CD14-positive monocyte (primary cell): Measurements from ENCODE around the gene PROM2. TPM values are rescaled to one million over a fixed set of nuclear protein-coding genes. Genes with fewer than 3 reads are reported as not detected.

Source experiments
- DNase-seq, 3 donors: peaks; one replicate each; pipeline ENCODE4 v3.0.0-alpha.2; 2011 to 2022
- H2AFZ ChIP-seq: 2 replicates; pipeline ENCODE4 v1.6.0; 2012; ENCODE audit warnings: mild to moderate bottlenecking, low read depth, low read length, inconsistent platforms; ENCODE audit not compliant: insufficient read depth, poor library complexity, severe bottlenecking
- H3K27ac ChIP-seq, 2 donors: 1 replicate in 1 of 2; 2 replicates in 1 of 2; pipeline ENCODE4 v1.5.1; 2012 to 2013; ENCODE audit warnings: low read length in 2 of 2, control low read depth in 1 of 2, inconsistent platforms in 1 of 2, low read depth in 1 of 2, mild to moderate bottlenecking in 1 of 2
- H3K27me3 ChIP-seq, 2 donors: one replicate each; pipeline versions ENCODE4 v1.6.0 to v1.6.1; 2011 to 2013; ENCODE audit warnings: low read length in 2 of 2; ENCODE audit not compliant: control insufficient read depth in 2 of 2, insufficient read depth in 2 of 2
- H3K36me3 ChIP-seq, 2 donors: replicated peaks in 1 of 2; 1 replicate in 1 of 2; 2 replicates in 1 of 2; pipeline versions ENCODE4 v1.5.1 to v1.6.1; 2012 to 2013; ENCODE audit warnings: low read length in 2 of 2, control low read depth in 1 of 2, inconsistent platforms in 1 of 2, mild to moderate bottlenecking in 1 of 2; ENCODE audit not compliant: insufficient read depth in 2 of 2, control insufficient read depth in 1 of 2
- H3K4me1 ChIP-seq, 2 donors: 1 replicate in 1 of 2; 2 replicates in 1 of 2; pipeline versions ENCODE4 v1.5.1 to v1.6.1; 2012 to 2013; ENCODE audit warnings: low read length in 2 of 2, control low read depth in 1 of 2, inconsistent platforms in 1 of 2, mild to moderate bottlenecking in 1 of 2, moderate library complexity in 1 of 2; ENCODE audit not compliant: insufficient read depth in 2 of 2, control insufficient read depth in 1 of 2
- H3K4me2 ChIP-seq: replicated peaks from 2 replicates; pipeline ENCODE3; 2012; ENCODE audit warnings: low read length, moderate library complexity, mild to moderate bottlenecking; ENCODE audit not compliant: poor library complexity, severe bottlenecking; ENCODE audit errors: extremely low read depth
- H3K4me3 ChIP-seq, 3 experiments: fragments of 200-600 bp in 1 of 3; sonication (generic) in 1 of 3; replicated peaks in 1 of 3; 1 replicate in 2 of 3; 2 replicates in 1 of 3; pipeline ENCODE4 v1.5.1; 2011 to 2013; ENCODE audit warnings: low read length in 3 of 3, mild to moderate bottlenecking in 3 of 3, control low read depth in 2 of 3, low read depth in 2 of 3, inconsistent platforms in 1 of 3, moderate library complexity in 1 of 3
- H3K79me2 ChIP-seq: 2 replicates; pipeline ENCODE4 v1.6.0; 2012; ENCODE audit warnings: mild to moderate bottlenecking, control low read depth, inconsistent platforms, low read length, moderate library complexity; ENCODE audit not compliant: insufficient read depth
- H3K9ac ChIP-seq: 2 replicates; pipeline ENCODE4 v1.6.0; 2017; ENCODE audit warnings: low read length, mild to moderate bottlenecking; ENCODE audit not compliant: insufficient read depth, poor library complexity, severe bottlenecking
- H3K9me3 ChIP-seq, 2 donors: replicated peaks in 1 of 2; 1 replicate in 1 of 2; 2 replicates in 1 of 2; pipeline versions ENCODE4 v1.5.1 to v1.6.1; 2012 to 2013; ENCODE audit warnings: low read length in 2 of 2, control low read depth in 1 of 2; ENCODE audit not compliant: control insufficient read depth in 1 of 2, insufficient read depth in 1 of 2
- H4K20me1 ChIP-seq: 2 replicates; pipeline ENCODE4 v1.6.0; 2012; ENCODE audit warnings: mild to moderate bottlenecking, low read length, control low read depth, moderate library complexity; ENCODE audit not compliant: insufficient read depth
- H3K27ac Mint-ChIP-seq, 7 donors: one replicate each; pipeline ENCODE4 v1.8.0; 2020; ENCODE audit warnings: mild to moderate bottlenecking in 7 of 7, mixed read lengths in 7 of 7, moderate library complexity in 6 of 7, inconsistent platforms in 2 of 7
- H3K27me3 Mint-ChIP-seq, 3 donors: one replicate each; pipeline ENCODE4 v1.8.0; 2021 to 2022; ENCODE audit warnings: low read depth in 3 of 3, mild to moderate bottlenecking in 3 of 3, mixed read lengths in 3 of 3, moderate library complexity in 3 of 3, inconsistent platforms in 1 of 3
- H3K36me3 Mint-ChIP-seq, 2 donors: one replicate each; pipeline ENCODE4 v1.8.0; 2020; ENCODE audit warnings: mixed read lengths in 2 of 2, inconsistent platforms in 1 of 2, mild to moderate bottlenecking in 1 of 2
- H3K4me1 Mint-ChIP-seq: one replicate; pipeline ENCODE4 v1.8.0; 2020; ENCODE audit warnings: mild to moderate bottlenecking, mixed read lengths
- H3K4me3 Mint-ChIP-seq, 2 donors: one replicate each; pipeline ENCODE4 v1.8.0; 2020; ENCODE audit warnings: mild to moderate bottlenecking in 2 of 2, mixed read lengths in 2 of 2, moderate library complexity in 1 of 2
- H3K9me3 Mint-ChIP-seq, 7 donors: one replicate each; pipeline ENCODE4 v1.8.0; 2020 to 2022; ENCODE audit warnings: mixed read lengths in 7 of 7, mild to moderate bottlenecking in 6 of 7, moderate library complexity in 6 of 7, inconsistent platforms in 2 of 7
- WGBS: methylation state at CpG from one replicate; pipeline ENCODE4 v1.1.5; 2013; ENCODE audit warnings: missing lambda C conversion rate; ENCODE audit not compliant: insufficient coverage; 5-methylcytosine and 5-hydroxymethylcytosine counted together
- intact Hi-C, 2 donors: fragments of 100-400 bp; cut with micrococcal nuclease; formaldehyde crosslinking; loops; one replicate each; pipeline versions ENCODE4 v1.15.0 to v1.15.1; 2023
- polyA plus RNA-seq, 3 donors: library from polyadenylated mRNA; depleted of rRNA in 1 of 3; unstranded in 2 of 3; stranded (reverse) in 1 of 3; fragments of 300-500 nt in 2 of 3; fragments of >200 nt in 1 of 3; fragmentation: Illumina TruSeq in 2 of 3; gene quantifications; 1 replicate in 2 of 3; 2 replicates in 1 of 3; pipeline ENCODE4 v1.2.3, GENCODE V29; 2012 to 2021
- TF ChIP-seq, protein P1 (sequence below): fragments of 200-600 bp; IDR thresholded peaks from one replicate; pipeline ENCODE4 v1.8.0; 2022; ENCODE audit warnings: antibody characterized with exemption, mild to moderate bottlenecking

Gene PROM2
- polyA plus RNA-seq, 3 donors, result 0.41 TPM; not detected in 2

DNA sequence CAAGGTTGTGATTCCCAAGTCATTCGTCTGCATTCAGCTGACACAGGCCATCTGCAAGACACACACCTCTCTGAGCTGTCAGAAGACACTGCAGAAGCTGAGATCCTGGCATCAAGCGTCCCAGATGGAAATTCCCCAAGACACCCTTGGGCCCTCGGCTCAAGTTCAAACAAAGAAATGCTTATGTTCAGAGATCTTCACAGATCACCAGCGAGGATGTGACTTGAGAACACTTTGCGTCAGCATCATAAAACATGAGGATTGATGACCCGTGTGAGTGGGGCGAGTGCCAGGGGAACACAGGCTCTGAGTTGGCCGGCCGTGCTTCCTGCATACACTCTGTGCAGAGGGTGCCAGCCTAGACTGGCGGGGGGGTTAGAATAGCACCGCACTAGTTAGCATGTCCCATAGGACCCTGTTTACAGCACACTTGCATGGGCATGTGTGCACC lies 59.7 kb downstream of the PROM2 start:
- Histone ChIP-seq H3K27me3 (no peaks in the 10 kb centered on the region), H3K36me3 (no peaks in the 10 kb centered on the region), H2AFZ (no peak overlapping the region), H3K4me2 (no peak overlapping the region), H4K20me1 (no peaks in the 10 kb centered on the region), H3K79me2 (no peaks in the 10 kb centered on the region), H3K4me1 (no peaks in the 10 kb centered on the region), H3K9ac (no peak overlapping the region), H3K27ac (no peak overlapping the region), H3K4me3 (no peak overlapping the region), H3K9me3 (no peaks in the 10 kb centered on the region)
- Mint-ChIP-seq H3K27ac (no peak overlapping the region), H3K36me3 (no peaks in the 10 kb centered on the region), H3K4me1 (no peaks in the 10 kb centered on the region), H3K9me3 (peaks cover 0 to 5% (median 0%) of the 10 kb centered on the region in 7 donors), H3K4me3 (no peak overlapping the region), H3K27me3 (peaks cover 1 to 9% (median 1%) of the 10 kb centered on the region in 3 donors)
- no peak for DNase-seq
- TF ChIP-seq, protein P1, sequence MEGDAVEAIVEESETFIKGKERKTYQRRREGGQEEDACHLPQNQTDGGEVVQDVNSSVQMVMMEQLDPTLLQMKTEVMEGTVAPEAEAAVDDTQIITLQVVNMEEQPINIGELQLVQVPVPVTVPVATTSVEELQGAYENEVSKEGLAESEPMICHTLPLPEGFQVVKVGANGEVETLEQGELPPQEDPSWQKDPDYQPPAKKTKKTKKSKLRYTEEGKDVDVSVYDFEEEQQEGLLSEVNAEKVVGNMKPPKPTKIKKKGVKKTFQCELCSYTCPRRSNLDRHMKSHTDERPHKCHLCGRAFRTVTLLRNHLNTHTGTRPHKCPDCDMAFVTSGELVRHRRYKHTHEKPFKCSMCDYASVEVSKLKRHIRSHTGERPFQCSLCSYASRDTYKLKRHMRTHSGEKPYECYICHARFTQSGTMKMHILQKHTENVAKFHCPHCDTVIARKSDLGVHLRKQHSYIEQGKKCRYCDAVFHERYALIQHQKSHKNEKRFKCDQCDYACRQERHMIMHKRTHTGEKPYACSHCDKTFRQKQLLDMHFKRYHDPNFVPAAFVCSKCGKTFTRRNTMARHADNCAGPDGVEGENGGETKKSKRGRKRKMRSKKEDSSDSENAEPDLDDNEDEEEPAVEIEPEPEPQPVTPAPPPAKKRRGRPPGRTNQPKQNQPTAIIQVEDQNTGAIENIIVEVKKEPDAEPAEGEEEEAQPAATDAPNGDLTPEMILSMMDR, result no peak
- intact Hi-C loops, result no loop called here
- WGBS, result 94% methylated on average over 11 of the region's 11 CpGs

DNA sequence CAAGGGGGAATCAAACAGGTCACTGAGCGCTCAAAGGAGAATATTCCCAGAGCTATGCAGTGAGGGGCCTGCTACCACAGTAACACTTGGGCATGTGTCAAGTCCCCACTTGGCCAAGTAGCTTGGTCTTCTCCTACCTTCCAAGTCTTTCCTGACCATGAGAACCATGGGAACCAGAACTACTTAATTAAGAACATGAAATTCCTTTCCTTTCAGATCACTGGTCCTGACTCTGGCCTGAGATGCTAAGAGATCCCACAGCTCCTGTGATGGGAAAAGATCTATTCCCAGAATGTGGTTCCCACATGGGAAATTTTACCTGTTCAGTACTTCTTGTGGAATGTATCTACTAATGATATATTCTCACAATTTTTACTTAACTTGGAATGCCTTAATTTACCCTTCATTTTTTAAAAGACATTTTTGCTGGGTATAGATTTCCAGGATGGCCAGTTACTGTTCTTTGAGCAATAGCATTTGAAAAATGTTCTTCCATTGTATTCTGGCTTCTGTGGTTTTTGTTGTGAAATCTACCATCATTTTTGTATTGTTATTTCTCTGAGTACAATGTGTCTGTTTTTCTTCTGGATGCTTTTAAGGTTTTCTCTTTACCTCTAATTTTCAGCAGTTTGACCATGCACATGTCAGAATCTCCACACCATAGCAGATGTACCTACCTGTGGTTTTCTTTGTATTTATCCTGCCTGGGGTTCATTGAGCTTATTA lies 60.8 kb downstream of the PROM2 start:
- H3K27ac ChIP-seq, result no peak overlapping the region
- no peak overlapping the region for H3K4me2 ChIP-seq
- DNase-seq, result no peak
- intact Hi-C loops, result no loop called here
- H2AFZ ChIP-seq, result no peak overlapping the region
- peaks cover 0 to 5% (median 0%) of the 10 kb centered on the region in 7 donors for H3K9me3 Mint-ChIP-seq
- 100% methylated on average over 1 of the region's 1 CpG for WGBS
- H4K20me1 ChIP-seq, result no peaks in the 10 kb centered on the region
- H3K27ac Mint-ChIP-seq, result no peak overlapping the region
- no peaks in the 10 kb centered on the region for H3K36me3 Mint-ChIP-seq
- no peaks in the 10 kb centered on the region for H3K27me3 ChIP-seq
- no peak overlapping the region for H3K9ac ChIP-seq
- TF ChIP-seq, protein P1, result no peak
- no peaks in the 10 kb centered on the region for H3K36me3 ChIP-seq
- no peaks in the 10 kb centered on the region for H3K9me3 ChIP-seq
- no peaks in the 10 kb centered on the region for H3K4me1 ChIP-seq
- no peak overlapping the region for H3K4me3 ChIP-seq
- H3K4me3 Mint-ChIP-seq, result no peak overlapping the region
- H3K4me1 Mint-ChIP-seq, result no peaks in the 10 kb centered on the region
- H3K79me2 ChIP-seq, result no peaks in the 10 kb centered on the region
- H3K27me3 Mint-ChIP-seq, result peaks cover 0 to 9% (median 3%) of the 10 kb centered on the region in 3 donors
